Naive B cell (primary cell): ENCODE data around the gene HHAT. TPM values are rescaled to one million over a fixed set of nuclear protein-coding genes. Genes with fewer than 3 reads are reported as not detected.

Experiments
- ATAC-seq, 2 donors: fragments of 150-1000 bp; cut with Tn5 transposase; 2 replicates each; pipeline ENCODE4 v1.10.0; 2021; ENCODE audit warnings: low read depth in 2 of 2, mild to moderate bottlenecking in 2 of 2, moderate library complexity in 2 of 2
- DNase-seq: peaks from one replicate; pipeline ENCODE4 v3.0.0; 2022
- H3K27ac Mint-ChIP-seq, 6 donors: one replicate each; pipeline ENCODE4 v1.8.0; 2020 to 2022; ENCODE audit warnings: mild to moderate bottlenecking in 6 of 6, mixed read lengths in 6 of 6, moderate library complexity in 5 of 6, inconsistent platforms in 2 of 6
- H3K27me3 Mint-ChIP-seq, 3 donors: one replicate each; pipeline ENCODE4 v1.8.0; 2021 to 2022; ENCODE audit warnings: mixed read lengths in 3 of 3, mild to moderate bottlenecking in 1 of 3
- H3K36me3 Mint-ChIP-seq, 2 donors: one replicate each; pipeline ENCODE4 v1.8.0; 2020 to 2022; ENCODE audit warnings: mixed read lengths in 2 of 2, inconsistent platforms in 1 of 2, mild to moderate bottlenecking in 1 of 2
- H3K4me1 Mint-ChIP-seq, 3 donors: one replicate each; pipeline ENCODE4 v1.8.0; 2020 to 2022; ENCODE audit warnings: mixed read lengths in 3 of 3, inconsistent platforms in 1 of 3, mild to moderate bottlenecking in 1 of 3, moderate library complexity in 1 of 3
- H3K4me3 Mint-ChIP-seq, 8 donors: one replicate each; pipeline ENCODE4 v1.8.0; 2020 to 2022; ENCODE audit warnings: mild to moderate bottlenecking in 8 of 8, mixed read lengths in 8 of 8, moderate library complexity in 8 of 8, inconsistent platforms in 2 of 8
- H3K9me3 Mint-ChIP-seq, 7 donors: one replicate each; pipeline ENCODE4 v1.8.0; 2020 to 2022; ENCODE audit warnings: mixed read lengths in 7 of 7, mild to moderate bottlenecking in 5 of 7, inconsistent platforms in 2 of 7, moderate library complexity in 1 of 7
- polyA plus RNA-seq, 6 donors: library from polyadenylated mRNA; unstranded; fragments of 300-500 nt; fragmentation: Illumina TruSeq; gene quantifications; one replicate each; pipeline ENCODE4 v1.2.3, GENCODE V29; 2021; ENCODE audit warnings: low read depth in 6 of 6

Gene HHAT
- polyA plus RNA-seq, 6 donors from 2014 or later = 0.69 to 2.8 (median 1.6) TPM; not detected in 1

GRCh38 chr1:210588946-210589345 is 260.2 kb downstream of the HHAT start:
- no peak for ATAC-seq

GRCh38 chr1:210591214-210591613 is 262.5 kb downstream of the HHAT start:
- H3K27me3 Mint-ChIP-seq = no peaks in the 10 kb centered on the region
- ATAC-seq = no peak

More at GRCh38 chr1:210588946-210589345, 260.2 kb downstream of the HHAT start:
- H3K27ac Mint-ChIP-seq = no peak overlapping the region
- H3K4me1 Mint-ChIP-seq = no peaks in the 10 kb centered on the region
- no peaks in the 10 kb centered on the region for H3K27me3 Mint-ChIP-seq
- H3K36me3 Mint-ChIP-seq = peaks cover 17 to 23% of the 10 kb centered on the region in 2 donors
- peaks cover 6 to 19% (median 11%) of the 10 kb centered on the region in 7 donors for H3K9me3 Mint-ChIP-seq
- no peak for DNase-seq
- H3K4me3 Mint-ChIP-seq = no peak overlapping the region

GRCh38 chr1:210594605-210595004 is 265.9 kb downstream of the HHAT start:
- Mint-ChIP-seq H3K27ac (no peak overlapping the region), H3K36me3 (peaks cover 17 to 33% of the 10 kb centered on the region in 2 donors), H3K27me3 (no peaks in the 10 kb centered on the region), H3K4me3 (no peak overlapping the region), H3K9me3 (peaks cover 6 to 27% (median 14%) of the 10 kb centered on the region in 7 donors), H3K4me1 (no peaks in the 10 kb centered on the region)
- DNase-seq (no peak), ATAC-seq (no peak)

More at GRCh38 chr1:210591214-210591613, 262.5 kb downstream of the HHAT start:
- Mint-ChIP-seq H3K4me1 (no peaks in the 10 kb centered on the region), H3K4me3 (no peak overlapping the region), H3K9me3 (peaks cover 6 to 21% (median 12%) of the 10 kb centered on the region in 7 donors), H3K27ac (no peak overlapping the region), H3K36me3 (peaks cover 17 to 23% of the 10 kb centered on the region in 2 donors)
- DNase-seq = no peak

GRCh38 chr1:210596641-210597040 is 267.9 kb downstream of the HHAT start:
- Mint-ChIP-seq H3K9me3 (peaks cover 0 to 10% (median 7%) of the 10 kb centered on the region in 7 donors), H3K27me3 (no peaks in the 10 kb centered on the region), H3K36me3 (peaks cover 0 to 23% of the 10 kb centered on the region in 2 donors), H3K27ac (no peak overlapping the region), H3K4me1 (no peaks in the 10 kb centered on the region), H3K4me3 (no peak overlapping the region)
- no peak for ATAC-seq
- DNase-seq = no peak

GRCh38 chr1:210597555-210598134 is 268.9 kb downstream of the HHAT start:
- H3K4me1 Mint-ChIP-seq = no peaks in the 10 kb centered on the region
- H3K36me3 Mint-ChIP-seq = peaks cover 0 to 28% of the 10 kb centered on the region in 2 donors
- H3K4me3 Mint-ChIP-seq = no peak overlapping the region
- no peak overlapping the region for H3K27ac Mint-ChIP-seq
- ATAC-seq = no peak
- H3K27me3 Mint-ChIP-seq = no peaks in the 10 kb centered on the region
- no peak for DNase-seq
- peaks cover 0 to 14% (median 6%) of the 10 kb centered on the region in 7 donors for H3K9me3 Mint-ChIP-seq

GRCh38 chr1:210598135-210598652 is 269.5 kb downstream of the HHAT start:
- Mint-ChIP-seq H3K27ac (no peak overlapping the region), H3K36me3 (peaks cover 0 to 23% of the 10 kb centered on the region in 2 donors), H3K9me3 (peaks cover 0 to 12% (median 4%) of the 10 kb centered on the region in 7 donors), H3K4me1 (no peaks in the 10 kb centered on the region), H3K4me3 (no peak overlapping the region), H3K27me3 (no peaks in the 10 kb centered on the region)
- no peak for DNase-seq
- no peak for ATAC-seq

DNA sequence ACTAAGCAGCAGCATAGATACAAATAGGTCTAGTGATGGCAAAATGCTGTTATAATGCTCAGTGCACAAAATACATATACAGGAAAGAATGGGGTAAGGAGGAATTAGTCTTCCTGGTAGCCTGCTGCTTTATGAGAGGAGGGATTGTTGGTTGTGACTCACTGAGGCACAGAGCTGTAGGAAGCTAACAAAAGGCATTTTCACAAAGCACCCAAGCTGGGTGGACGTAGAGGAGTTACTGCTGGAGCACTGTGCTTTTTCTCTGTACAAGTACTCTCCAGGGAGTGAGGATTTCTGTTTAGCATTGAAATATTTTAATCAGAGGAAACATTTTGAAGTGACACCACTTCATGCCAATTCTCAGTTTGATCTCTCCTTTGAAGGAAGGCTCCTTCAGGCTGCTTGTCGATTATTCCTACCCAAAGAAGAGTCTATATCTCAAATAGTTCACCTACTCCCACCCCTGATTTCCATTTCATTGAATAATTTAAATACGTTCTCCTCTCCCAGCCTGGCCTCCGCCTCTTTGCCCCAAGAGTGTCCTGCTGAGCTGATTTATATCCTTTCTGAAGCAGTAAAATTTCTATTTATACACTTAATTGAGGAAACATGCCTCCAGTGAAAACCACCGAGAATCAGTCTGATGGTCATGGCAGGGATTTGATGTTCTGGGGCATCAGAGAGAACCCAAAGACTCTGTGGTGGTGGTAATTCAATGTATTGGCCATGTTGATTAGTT is 271.9 kb downstream of the HHAT start:
- DNase-seq (no peak), ATAC-seq (no peak)
- no peak overlapping the region for H3K27ac Mint-ChIP-seq
- no peaks in the 10 kb centered on the region for H3K27me3 Mint-ChIP-seq
- H3K4me1 Mint-ChIP-seq = no peaks in the 10 kb centered on the region
- peaks cover 0 to 20% of the 10 kb centered on the region in 2 donors for H3K36me3 Mint-ChIP-seq
- peaks cover 0 to 11% (median 3%) of the 10 kb centered on the region in 7 donors for H3K9me3 Mint-ChIP-seq
- H3K4me3 Mint-ChIP-seq = no peak overlapping the region

- Mint-ChIP-seq H3K9me3 (peaks cover 0 to 9% (median 4%) of the 10 kb centered on the region in 7 donors), H3K36me3 (peaks cover 6 to 30% of the 10 kb centered on the region in 2 donors), H3K4me1 (peaks cover 0 to 10% (median 0%) of the 10 kb centered on the region in 3 donors), H3K27me3 (no peaks in the 10 kb centered on the region), H3K27ac (no peak overlapping the region), H3K4me3 (no peak overlapping the region)
- ATAC-seq (no peak), DNase-seq (no peak)
Observed at GRCh38 chr1:210603123-210603522, 274.4 kb downstream of the HHAT start.

DNA sequence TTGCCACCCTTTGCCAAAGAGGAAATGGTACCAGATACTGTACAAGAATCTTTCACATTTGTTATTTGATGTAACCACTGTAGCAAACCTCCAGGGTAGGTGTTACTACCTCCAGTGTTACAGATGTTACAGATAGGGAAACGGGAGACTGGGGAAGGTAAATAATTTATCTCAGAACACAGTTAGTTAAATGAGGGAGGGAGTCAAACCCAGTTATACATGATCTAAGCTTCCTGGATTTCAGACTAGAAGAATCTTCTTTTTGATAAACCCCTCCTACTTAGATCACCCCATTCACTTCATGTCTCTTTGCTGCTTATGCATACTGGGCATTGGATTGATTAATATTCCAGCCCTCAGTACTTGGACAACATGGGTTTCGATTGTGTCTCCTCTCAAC is 276.4 kb downstream of the HHAT start:
- Mint-ChIP-seq H3K9me3 (peaks cover 0 to 9% (median 4%) of the 10 kb centered on the region in 7 donors), H3K4me1 (peaks cover 0 to 10% (median 0%) of the 10 kb centered on the region in 3 donors), H3K27me3 (no peaks in the 10 kb centered on the region), H3K4me3 (no peak overlapping the region), H3K36me3 (peaks cover 6 to 21% of the 10 kb centered on the region in 2 donors), H3K27ac (no peak overlapping the region)
- no peak for DNase-seq
- no peak for ATAC-seq

DNA sequence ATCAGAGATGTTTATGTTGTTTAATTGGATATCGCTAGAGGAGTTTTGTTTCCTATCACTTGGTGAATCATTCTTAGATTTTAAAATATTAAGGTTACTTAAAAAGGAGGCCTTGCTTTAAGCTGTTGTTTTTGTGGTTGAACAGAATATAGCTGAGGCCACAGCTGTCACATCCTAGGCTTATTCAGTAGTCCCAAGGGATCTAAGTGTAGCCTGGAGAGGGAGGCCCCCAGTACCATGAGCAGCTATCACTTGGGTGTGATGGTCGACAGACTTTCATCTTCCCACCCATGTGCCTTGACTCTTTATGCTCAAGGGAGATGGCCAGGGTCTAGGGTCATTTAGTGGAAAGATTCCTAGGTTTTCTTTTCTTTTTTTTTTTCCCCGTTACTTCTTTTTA is 278.7 kb downstream of the HHAT start:
- H3K27ac Mint-ChIP-seq = peak overlapping the region in 1 of 6 donors; percentile 43
- H3K4me1 Mint-ChIP-seq = peaks cover 0 to 10% (median 0%) of the 10 kb centered on the region in 3 donors
- H3K4me3 Mint-ChIP-seq = no peak overlapping the region
- ATAC-seq (no peak), DNase-seq (no peak)
- peaks cover 6 to 14% of the 10 kb centered on the region in 2 donors for H3K36me3 Mint-ChIP-seq
- H3K9me3 Mint-ChIP-seq = peaks cover 0 to 9% (median 4%) of the 10 kb centered on the region in 7 donors
- no peaks in the 10 kb centered on the region for H3K27me3 Mint-ChIP-seq

- ATAC-seq (no peak), DNase-seq (no peak)
- Mint-ChIP-seq H3K36me3 (peaks cover 6 to 14% of the 10 kb centered on the region in 2 donors), H3K4me3 (no peak overlapping the region), H3K27me3 (no peaks in the 10 kb centered on the region), H3K4me1 (peaks cover 0 to 10% (median 0%) of the 10 kb centered on the region in 3 donors), H3K9me3 (peaks cover 0 to 11% (median 4%) of the 10 kb centered on the region in 7 donors), H3K27ac (peak overlapping the region in 1 of 6 donors; percentile 75)
Observed at GRCh38 chr1:210608767-210609166, 280.1 kb downstream of the HHAT start.

DNA sequence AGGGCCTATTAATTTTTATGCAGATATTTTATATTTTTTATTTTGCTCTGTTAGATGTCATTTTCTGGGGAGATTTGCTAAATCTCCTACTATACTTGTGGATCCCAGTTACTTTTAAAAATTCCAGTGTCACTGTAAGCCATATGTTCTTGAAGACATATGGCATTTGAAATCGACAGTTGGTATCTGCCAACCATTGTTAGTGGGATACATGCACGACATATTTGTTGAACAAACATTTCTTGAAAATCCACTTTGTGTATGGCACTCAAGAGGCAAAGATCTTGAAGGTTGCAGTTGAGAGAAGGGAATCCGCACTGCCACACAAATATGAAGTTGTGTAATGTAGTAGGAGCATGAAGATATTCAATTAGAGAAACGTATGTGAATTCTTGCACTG is 287.7 kb downstream of the HHAT start:
- H3K4me3 Mint-ChIP-seq = no peak overlapping the region
- H3K27me3 Mint-ChIP-seq = no peaks in the 10 kb centered on the region
- peaks cover 0 to 2% (median 0%) of the 10 kb centered on the region in 7 donors for H3K9me3 Mint-ChIP-seq
- H3K27ac Mint-ChIP-seq = no peak overlapping the region
- no peak for ATAC-seq
- H3K36me3 Mint-ChIP-seq = no peaks in the 10 kb centered on the region
- no peak for DNase-seq
- H3K4me1 Mint-ChIP-seq = no peaks in the 10 kb centered on the region

DNA sequence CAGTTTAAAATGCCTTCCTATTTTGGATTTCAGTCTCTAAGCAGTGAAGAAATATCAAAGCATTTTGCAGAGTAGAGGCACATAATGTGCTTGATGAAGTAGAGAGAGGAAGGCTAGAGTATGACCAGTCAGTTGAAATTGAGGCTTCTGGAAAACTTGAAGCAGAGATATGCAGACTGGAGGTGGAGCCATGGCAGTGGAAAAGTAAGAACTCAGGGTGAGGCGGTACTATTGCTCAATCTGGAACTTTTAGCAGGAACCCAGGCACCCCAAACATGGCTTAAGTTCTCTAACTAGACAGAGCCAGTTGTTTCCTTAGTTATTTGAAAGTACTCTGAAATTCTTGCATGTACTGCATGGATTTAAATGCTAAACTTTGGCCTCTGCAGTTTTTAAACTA is 288.6 kb downstream of the HHAT start:
- Mint-ChIP-seq H3K4me3 (no peak overlapping the region), H3K9me3 (peaks cover 0 to 2% (median 0%) of the 10 kb centered on the region in 7 donors), H3K36me3 (no peaks in the 10 kb centered on the region), H3K4me1 (no peaks in the 10 kb centered on the region), H3K27ac (no peak overlapping the region), H3K27me3 (no peaks in the 10 kb centered on the region)
- no peak for ATAC-seq
- no peak for DNase-seq

DNA sequence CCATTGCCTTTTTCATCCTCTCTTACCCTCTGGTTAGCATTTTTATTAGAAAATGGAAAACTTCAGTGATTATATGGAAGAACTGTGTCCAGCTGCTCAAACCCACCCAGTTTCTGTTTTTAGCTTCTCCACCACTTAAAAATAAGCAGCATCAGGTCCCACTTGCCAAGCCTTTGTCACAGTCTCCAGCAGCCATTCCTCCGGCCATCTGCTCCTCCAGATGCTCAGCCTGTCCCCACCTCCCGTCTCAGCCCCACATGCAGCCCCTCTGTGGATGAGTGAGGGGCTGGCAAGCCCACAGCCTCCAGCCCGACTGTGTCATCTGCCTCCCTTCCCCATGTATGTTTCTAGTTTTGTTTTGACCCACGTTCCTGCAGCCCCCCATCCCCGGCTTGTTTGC is 289.7 kb downstream of the HHAT start:
- no peaks in the 10 kb centered on the region for H3K36me3 Mint-ChIP-seq

More for the DNA sequence above, 289.7 kb downstream of the HHAT start:
- ATAC-seq = no peak
- DNase-seq = no peak
- peak overlapping the region in 1 of 8 donors; percentile 69 for H3K4me3 Mint-ChIP-seq
- H3K27ac Mint-ChIP-seq = no peak overlapping the region
- no peaks in the 10 kb centered on the region for H3K27me3 Mint-ChIP-seq
- peaks cover 0 to 2% (median 0%) of the 10 kb centered on the region in 7 donors for H3K9me3 Mint-ChIP-seq
- no peaks in the 10 kb centered on the region for H3K4me1 Mint-ChIP-seq
